Endothelial cell of umbilical vein (primary cell): ENCODE results near the gene MRPL17. TPM values are rescaled to one million over a fixed set of nuclear protein-coding genes. Genes with fewer than 3 reads are reported as not detected.

Experiments
- BruUV-seq: library from RNA; stranded (reverse); fragments of 400-500 nt; replicated peaks from 2 replicates; lab custom pipeline; 2021; lab: Mats Ljungman, UMichigan
- CTCF ChIA-PET: fragments of 300-600, 350-600 bp; sonication (Branson Sonifier 250); formaldehyde crosslinking; loops from one replicate; lab custom pipeline; 2021; ENCODE audit warnings: antibody characterized with exemption, inconsistent platforms; lab: Charles Lee
- POLR2A ChIA-PET: fragments of 300-600, 350-600 bp; sonication (Branson Sonifier 250); formaldehyde crosslinking; loops from one replicate; lab custom pipeline; 2021; ENCODE audit warnings: antibody characterized with exemption, inconsistent platforms; lab: Charles Lee
- DNase-seq: peaks from one replicate; pipeline ENCODE4 v3.0.0-alpha.2; 2011; ENCODE audit warnings: low read depth, low spot score
- FAIRE-seq: peaks from 2 replicates; lab custom pipeline; 2011; peaks lifted over from hg19 to GRCh38; lab: Jason Lieb, UNC
- H2AFZ ChIP-seq: 2 replicates; pipeline ENCODE4 v1.6.0; 2012; ENCODE audit warnings: low read depth, low read length, control low read depth, inconsistent platforms
- H3K27ac ChIP-seq: 2 replicates; pipeline ENCODE4 v1.5.1; 2011; ENCODE audit warnings: low read depth, mild to moderate bottlenecking, control low read depth, low read length, moderate library complexity; ENCODE audit not compliant: insufficient read depth
- H3K27me3 ChIP-seq, 2 experiments: 2 replicates each; pipeline versions ENCODE4 v1.6.0 to v1.6.1; 2011; ENCODE audit warnings: low read length in 2 of 2, mixed read lengths in 1 of 2; ENCODE audit not compliant: control insufficient read depth in 2 of 2, insufficient read depth in 2 of 2
- H3K36me3 ChIP-seq, 2 experiments: 2 replicates in 1 of 2; 3 replicates in 1 of 2; pipeline ENCODE4 v1.5.1; 2011; ENCODE audit warnings: low read length in 2 of 2, mild to moderate bottlenecking in 1 of 2, moderate library complexity in 1 of 2; ENCODE audit not compliant: control insufficient read depth in 2 of 2, insufficient read depth in 2 of 2; ENCODE audit errors: extremely low read depth in 1 of 2
- H3K4me1 ChIP-seq: 3 replicates; pipeline ENCODE4 v1.5.1; 2011; ENCODE audit warnings: mild to moderate bottlenecking, low read length; ENCODE audit not compliant: control insufficient read depth, insufficient read depth; ENCODE audit errors: extremely low read depth
- H3K4me2 ChIP-seq: 2 replicates; pipeline ENCODE4 v1.6.1; 2011; ENCODE audit warnings: low read length, control low read depth, mixed read lengths; ENCODE audit not compliant: insufficient read depth
- H3K4me3 ChIP-seq, 3 experiments: fragments of 200-600 bp in 1 of 3; sonication (generic), shearing (Covaris generic) in 1 of 3; replicated peaks in 1 of 3; 2 replicates each; pipeline ENCODE4 v1.5.1; 2011 to 2016; ENCODE audit warnings: control low read depth in 3 of 3, low read length in 3 of 3, mild to moderate bottlenecking in 2 of 3, inconsistent platforms in 1 of 3, low read depth in 1 of 3, moderate library complexity in 1 of 3; ENCODE audit not compliant: insufficient read depth in 1 of 3
- H3K79me2 ChIP-seq: 2 replicates; pipeline ENCODE4 v1.6.0; 2012; ENCODE audit warnings: low read length, inconsistent platforms; ENCODE audit not compliant: control insufficient read depth, insufficient read depth
- H3K9ac ChIP-seq: replicated peaks from 2 replicates; pipeline ENCODE3; 2011; ENCODE audit warnings: low read length, control low read depth; ENCODE audit not compliant: insufficient read depth; ENCODE audit errors: extremely low read depth
- H3K9me1 ChIP-seq: replicated peaks from 3 replicates; pipeline ENCODE4 v1.6.0; 2011; ENCODE audit warnings: mild to moderate bottlenecking, low read length; ENCODE audit not compliant: control insufficient read depth, insufficient read depth; ENCODE audit errors: extremely low read depth
- H3K9me3 ChIP-seq: replicated peaks from 2 replicates; pipeline ENCODE4 v1.5.1; 2012; ENCODE audit warnings: low read length, inconsistent platforms; ENCODE audit not compliant: control insufficient read depth, insufficient read depth
- H4K20me1 ChIP-seq: replicated peaks from 2 replicates; pipeline ENCODE3; 2011; ENCODE audit warnings: mild to moderate bottlenecking, low read length; ENCODE audit not compliant: control insufficient read depth, insufficient read depth; ENCODE audit errors: extremely low read depth
- EZH2 ChIP-seq: IDR thresholded peaks from 2 replicates; pipeline ENCODE4 v1.6.1; 2012; ENCODE audit warnings: borderline replicate concordance, low read depth, mild to moderate bottlenecking, moderate library complexity, low read length, inconsistent platforms; ENCODE audit not compliant: severe bottlenecking
- FOS ChIP-seq: IDR thresholded peaks from 2 replicates; pipeline ENCODE4 v1.6.1; 2011; ENCODE audit warnings: mild to moderate bottlenecking, low read length, moderate library complexity, borderline replicate concordance; ENCODE audit not compliant: insufficient read depth
- GATA2 ChIP-seq: IDR thresholded peaks from 2 replicates; pipeline ENCODE4 v1.7.0; 2011; ENCODE audit warnings: low read depth, mild to moderate bottlenecking, moderate library complexity, mixed read lengths, low read length; ENCODE audit not compliant: insufficient read length, insufficient read depth
- JUN ChIP-seq: IDR thresholded peaks from 2 replicates; pipeline ENCODE4 v1.6.1; 2011; ENCODE audit warnings: borderline replicate concordance, low read depth; ENCODE audit not compliant: insufficient read length, insufficient read depth
- MYC ChIP-seq: IDR thresholded peaks from one replicate; pipeline ENCODE4 v1.6.1; 2011; ENCODE audit warnings: mild to moderate bottlenecking, low read depth, low read length
- POLR2A ChIP-seq: IDR thresholded peaks from 2 replicates; pipeline ENCODE4 v1.6.1; 2012; ENCODE audit warnings: low read depth, mild to moderate bottlenecking, control low read depth, low read length
- POLR2AphosphoS5 ChIP-seq: IDR thresholded peaks from 2 replicates; pipeline ENCODE4 v1.6.1; 2012; ENCODE audit warnings: low read depth, mild to moderate bottlenecking, control low read depth, low read length, moderate library complexity; ENCODE audit not compliant: insufficient read depth
- dilution Hi-C: fragments of 300-500 bp; cut with MboI; formaldehyde crosslinking; loops from one replicate; pipeline ENCODE4 v1.15.0; 2019; ENCODE audit warnings: low sequenced_read_pairs; ENCODE audit not compliant: extremely low pct_ligation_motif_present
- intact Hi-C: fragments of 100-400 bp; cut with micrococcal nuclease; formaldehyde crosslinking; loops from one replicate; pipeline ENCODE4 v1.10.0; 2022
- polyA plus RNA-seq, 4 experiments: library from polyadenylated mRNA; depleted of rRNA in 3 of 4; stranded (reverse) in 3 of 4; unstranded in 1 of 4; fragments of >200 nt; gene quantifications; 2 replicates each; pipeline versions ENCODE4 v1.2.1 to v1.2.3, GENCODE V29; 2011 to 2012; ENCODE audit warnings: missing spikeins in 1 of 4
- total RNA-seq: library from RNA; stranded (reverse); gene quantifications from 2 replicates; pipeline ENCODE4 v1.2.3, GENCODE V29; 2021
- TF ChIP-seq, protein P1 (sequence below), 2 donors: IDR thresholded peaks; 1 replicate in 1 of 2; 2 replicates in 1 of 2; pipeline ENCODE4 v1.5.1; 2011; ENCODE audit warnings: low read length in 2 of 2, mild to moderate bottlenecking in 2 of 2, moderate library complexity in 2 of 2, control low read depth in 1 of 2, inconsistent platforms in 1 of 2, low read depth in 1 of 2; ENCODE audit not compliant: insufficient read depth in 1 of 2; ENCODE audit errors: extremely low read depth in 1 of 2
- TF ChIP-seq, protein P2 (sequence below): IDR thresholded peaks from 2 replicates; pipeline ENCODE4 v1.6.1; 2011; ENCODE audit not compliant: insufficient read depth, insufficient read length

The MRPL17 gene
- total and polyA plus RNA-seq, 2 donors (not counting 3 experiments of a cell fraction or from before 2014, with no cell fraction given): 67.6 to 87.2 TPM

DNA sequence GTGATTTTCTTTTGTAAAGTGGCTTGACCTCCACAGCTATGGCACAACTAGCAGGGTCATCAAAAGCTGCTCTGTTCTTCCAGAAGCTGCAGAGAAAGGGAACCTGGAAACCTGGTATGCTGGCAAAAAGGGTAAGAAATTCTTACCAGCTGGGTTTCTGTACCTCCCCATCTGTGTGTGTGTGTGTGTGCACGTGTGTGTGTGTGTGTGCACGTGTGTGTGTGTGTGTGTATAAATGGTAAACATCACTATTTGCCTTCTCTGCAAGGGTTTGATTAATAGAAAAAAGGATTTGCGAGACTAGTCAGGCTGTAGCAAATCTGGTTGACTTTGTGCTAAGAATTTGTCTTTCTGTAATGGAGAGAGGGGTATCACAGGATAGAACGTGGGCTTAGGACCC is 4.7 kb upstream of the MRPL17 start:
- Histone ChIP-seq H4K20me1 (no peaks in the 10 kb centered on the region), H3K9ac (no peak overlapping the region), H3K4me1 (peaks cover 5% of the 10 kb centered on the region), H2AFZ (no peak overlapping the region), H3K9me1 (no peaks in the 10 kb centered on the region), H3K36me3 (no peaks in the 10 kb centered on the region), H3K27ac (no peak overlapping the region), H3K4me3 (no peak overlapping the region), H3K27me3 (no peaks in the 10 kb centered on the region), H3K79me2 (peaks cover 2% of the 10 kb centered on the region), H3K9me3 (no peaks in the 10 kb centered on the region), H3K4me2 (no peak overlapping the region)
- POLR2A ChIA-PET: no interaction called here
- BruUV-seq: no TSS peak
- no peak for TF ChIP-seq POLR2AphosphoS5
- TF ChIP-seq MYC: no peak
- TF ChIP-seq, protein P1, sequence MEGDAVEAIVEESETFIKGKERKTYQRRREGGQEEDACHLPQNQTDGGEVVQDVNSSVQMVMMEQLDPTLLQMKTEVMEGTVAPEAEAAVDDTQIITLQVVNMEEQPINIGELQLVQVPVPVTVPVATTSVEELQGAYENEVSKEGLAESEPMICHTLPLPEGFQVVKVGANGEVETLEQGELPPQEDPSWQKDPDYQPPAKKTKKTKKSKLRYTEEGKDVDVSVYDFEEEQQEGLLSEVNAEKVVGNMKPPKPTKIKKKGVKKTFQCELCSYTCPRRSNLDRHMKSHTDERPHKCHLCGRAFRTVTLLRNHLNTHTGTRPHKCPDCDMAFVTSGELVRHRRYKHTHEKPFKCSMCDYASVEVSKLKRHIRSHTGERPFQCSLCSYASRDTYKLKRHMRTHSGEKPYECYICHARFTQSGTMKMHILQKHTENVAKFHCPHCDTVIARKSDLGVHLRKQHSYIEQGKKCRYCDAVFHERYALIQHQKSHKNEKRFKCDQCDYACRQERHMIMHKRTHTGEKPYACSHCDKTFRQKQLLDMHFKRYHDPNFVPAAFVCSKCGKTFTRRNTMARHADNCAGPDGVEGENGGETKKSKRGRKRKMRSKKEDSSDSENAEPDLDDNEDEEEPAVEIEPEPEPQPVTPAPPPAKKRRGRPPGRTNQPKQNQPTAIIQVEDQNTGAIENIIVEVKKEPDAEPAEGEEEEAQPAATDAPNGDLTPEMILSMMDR (IDR thresholded peaks at IDR 0.05; ENCODE audit: extremely low read depth in 1 of 2, insufficient read depth in 1 of 2, low read depth in 1 of 2, low read length in 2 of 2): no peak
- TF ChIP-seq GATA2: no peak
- no peak for TF ChIP-seq FOS
- TF ChIP-seq, protein P2, sequence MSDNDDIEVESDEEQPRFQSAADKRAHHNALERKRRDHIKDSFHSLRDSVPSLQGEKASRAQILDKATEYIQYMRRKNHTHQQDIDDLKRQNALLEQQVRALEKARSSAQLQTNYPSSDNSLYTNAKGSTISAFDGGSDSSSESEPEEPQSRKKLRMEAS: no peak
- TF ChIP-seq EZH2: no peak
- no peak for TF ChIP-seq JUN
- no peak for TF ChIP-seq POLR2A
- FAIRE-seq (no peak), DNase-seq (no peak)
- intact Hi-C loops: no loop called here
- CTCF ChIA-PET: interaction anchor here (1.2 to 1.3 kb wide), 3 partner anchors 18 to 157 kb away, joined by 3 to 5 read pairs (median 3); no protein-coding TSS in a partner anchor
- dilution Hi-C loops: no loop called here
